GM19324 (cell line): ENCODE data around the gene CARS1.

Source experiments
- ATAC-seq: cut with Tn5 transposase; IDR thresholded peaks from one replicate; pipeline ENCODE4 v1.9.1; 2021; ENCODE audit warnings: mild to moderate bottlenecking, moderate library complexity; ENCODE audit not compliant: unreplicated experiment, low FRiP score

CARS1 gene

GRCh38 chr11:2964782-2965181 is 92.4 kb downstream of the CARS1 start:
- no peak for ATAC-seq

GRCh38 chr11:2963761-2964160 is 93.5 kb downstream of the CARS1 start:
- no peak for ATAC-seq

- no peak for ATAC-seq
These were observed 94.0 kb downstream of the CARS1 start for GRCh38 chr11:2963112-2963754.

GRCh38 chr11:2961080-2961479 is 96.1 kb downstream of the CARS1 start:
- no peak for ATAC-seq

- ATAC-seq: no peak
These were observed 97.1 kb downstream of the CARS1 start for GRCh38 chr11:2960139-2960538.

- ATAC-seq: no peak
These were observed 99.0 kb downstream of the CARS1 start for GRCh38 chr11:2958251-2958650.

GRCh38 chr11:2955906-2956476 is 101.2 kb downstream of the CARS1 start:
- ATAC-seq: no peak

- ATAC-seq: no peak
These were observed 103.0 kb downstream of the CARS1 start for GRCh38 chr11:2954263-2954662.

- ATAC-seq: no peak
These were observed 104.9 kb downstream of the CARS1 start for GRCh38 chr11:2952290-2952689.

GRCh38 chr11:2951231-2952110 is 105.8 kb downstream of the CARS1 start:
- no peak for ATAC-seq
